CD4-positive, CD25-positive, alpha-beta regulatory T cell (primary cell): ENCODE results near the gene ZMYND12. TPM values are rescaled to one million over a fixed set of nuclear protein-coding genes. Genes with fewer than 3 reads are reported as not detected.

Experiments used
- ATAC-seq, 2 donors: fragments of 150-1000 bp; cut with Tn5 transposase; one replicate each; pipeline ENCODE4 v1.10.0; 2021; ENCODE audit warnings: low read depth in 2 of 2, moderate number of reproducible peaks in 2 of 2, moderate library complexity in 1 of 2
- DNase-seq, 3 donors: peaks; one replicate each; pipeline versions ENCODE4 v3.0.0 to v3.0.0-alpha.2; 2012 to 2022; ENCODE audit warnings: mixed read lengths in 1 of 3
- H3K27ac ChIP-seq: one replicate; pipeline ENCODE4 v1.7.0; 2013; ENCODE audit warnings: mild to moderate bottlenecking, low read length; ENCODE audit not compliant: insufficient read depth, poor library complexity, severe bottlenecking
- H3K27me3 ChIP-seq: one replicate; pipeline ENCODE4 v1.7.0; 2013; ENCODE audit warnings: low read length; ENCODE audit not compliant: control insufficient read depth, insufficient read depth
- H3K36me3 ChIP-seq: one replicate; pipeline ENCODE4 v1.7.0; 2013; ENCODE audit warnings: mild to moderate bottlenecking, low read length, moderate library complexity; ENCODE audit not compliant: control insufficient read depth, insufficient read depth
- H3K4me1 ChIP-seq: 2 replicates; pipeline ENCODE4 v1.7.0; 2013; ENCODE audit warnings: mild to moderate bottlenecking, low read length; ENCODE audit not compliant: insufficient read depth, control insufficient read depth, poor library complexity, severe bottlenecking
- H3K4me3 ChIP-seq: one replicate; pipeline ENCODE4 v1.7.0; 2013; ENCODE audit warnings: low read depth, mild to moderate bottlenecking, low read length, moderate library complexity
- H3K9me3 ChIP-seq, 2 experiments: 1 replicate in 1 of 2; 2 replicates in 1 of 2; pipeline ENCODE4 v1.7.0; 2013; ENCODE audit warnings: low read length in 2 of 2, mild to moderate bottlenecking in 1 of 2, moderate library complexity in 1 of 2; ENCODE audit not compliant: control insufficient read depth in 2 of 2
- H3K27ac Mint-ChIP-seq, 3 donors: one replicate each; pipeline ENCODE4 v1.8.0; 2020 to 2022; ENCODE audit warnings: mild to moderate bottlenecking in 3 of 3, mixed read lengths in 3 of 3, moderate library complexity in 2 of 3
- H3K27me3 Mint-ChIP-seq: one replicate; pipeline ENCODE4 v1.8.0; 2022; ENCODE audit warnings: mild to moderate bottlenecking, mixed read lengths
- H3K36me3 Mint-ChIP-seq: one replicate; pipeline ENCODE4 v1.8.0; 2020; ENCODE audit warnings: mixed read lengths
- H3K4me1 Mint-ChIP-seq, 4 donors: one replicate each; pipeline ENCODE4 v1.8.0; 2020 to 2022; ENCODE audit warnings: mixed read lengths in 4 of 4, mild to moderate bottlenecking in 1 of 4
- H3K4me3 Mint-ChIP-seq, 4 donors: one replicate each; pipeline ENCODE4 v1.8.0; 2020 to 2022; ENCODE audit warnings: mild to moderate bottlenecking in 4 of 4, mixed read lengths in 4 of 4, moderate library complexity in 3 of 4
- H3K9me3 Mint-ChIP-seq, 7 donors: one replicate each; pipeline ENCODE4 v1.8.0; 2020 to 2022; ENCODE audit warnings: mixed read lengths in 7 of 7, mild to moderate bottlenecking in 3 of 7, moderate library complexity in 2 of 7
- polyA plus RNA-seq, 4 donors: library from polyadenylated mRNA; unstranded; fragments of 300-500 nt; fragmentation: Illumina TruSeq; gene quantifications; one replicate each; pipeline ENCODE4 v1.2.3, GENCODE V29; 2021
- total RNA-seq: library from RNA; stranded (reverse); gene quantifications from one replicate; pipeline ENCODE4 v1.2.3, GENCODE V29; 2022

The ZMYND12 gene
- total and polyA plus RNA-seq, 5 donors from 2014 or later: 0.24 to 1.4 (median 0.45) TPM

- no peaks in the 10 kb centered on the region for H3K9me3 Mint-ChIP-seq
- ATAC-seq: no peak
- H3K27me3 Mint-ChIP-seq: peaks cover 28% of the 10 kb centered on the region
- H3K4me3 Mint-ChIP-seq: no peak overlapping the region
- Histone ChIP-seq H3K9me3 (no peaks in the 10 kb centered on the region), H3K4me3 (no peak overlapping the region), H3K27ac (no peak overlapping the region), H3K36me3 (no peaks in the 10 kb centered on the region), H3K27me3 (no peaks in the 10 kb centered on the region), H3K4me1 (no peaks in the 10 kb centered on the region)
- no peak for DNase-seq
- H3K4me1 Mint-ChIP-seq: no peaks in the 10 kb centered on the region
- H3K27ac Mint-ChIP-seq: no peak overlapping the region
- no peaks in the 10 kb centered on the region for H3K36me3 Mint-ChIP-seq
These were observed 21.5 kb downstream of the ZMYND12 start for GRCh38 chr1:42434340-42434739.

DNA sequence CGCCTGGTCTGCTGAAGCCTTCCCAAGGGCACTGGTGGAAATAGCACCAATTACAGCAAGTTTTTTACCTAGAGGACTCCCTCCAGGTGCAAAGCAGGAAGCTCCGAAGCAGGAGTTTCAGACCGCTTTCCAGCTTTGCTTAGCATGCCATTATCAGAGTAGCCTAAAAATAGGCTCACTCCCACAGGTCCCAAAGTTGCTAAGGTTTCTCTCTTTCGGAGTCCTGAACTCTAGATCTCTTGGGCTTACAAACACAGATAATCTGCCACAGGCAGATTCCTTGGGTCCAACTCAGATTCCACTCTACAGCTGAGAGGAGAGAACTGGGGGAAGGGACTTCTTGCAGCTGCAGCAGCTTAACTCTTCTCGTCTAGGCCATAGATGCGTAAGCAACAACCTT lies 22.5 kb downstream of the ZMYND12 start:
- Mint-ChIP-seq H3K4me1 (no peaks in the 10 kb centered on the region), H3K27ac (no peak overlapping the region), H3K36me3 (no peaks in the 10 kb centered on the region), H3K27me3 (peaks cover 24% of the 10 kb centered on the region), H3K9me3 (no peaks in the 10 kb centered on the region), H3K4me3 (no peak overlapping the region)
- Histone ChIP-seq H3K4me1 (no peaks in the 10 kb centered on the region), H3K27ac (no peak overlapping the region), H3K27me3 (no peaks in the 10 kb centered on the region), H3K36me3 (no peaks in the 10 kb centered on the region), H3K4me3 (no peak overlapping the region), H3K9me3 (no peaks in the 10 kb centered on the region)
- DNase-seq (no peak), ATAC-seq (no peak)

GRCh38 chr1:42432714-42433113 lies 23.1 kb downstream of the ZMYND12 start:
- Mint-ChIP-seq H3K4me3 (no peak overlapping the region), H3K36me3 (no peaks in the 10 kb centered on the region), H3K4me1 (no peaks in the 10 kb centered on the region), H3K27ac (no peak overlapping the region), H3K9me3 (no peaks in the 10 kb centered on the region), H3K27me3 (peaks cover 18% of the 10 kb centered on the region)
- no peak overlapping the region for H3K27ac ChIP-seq
- H3K9me3 ChIP-seq: no peaks in the 10 kb centered on the region
- no peaks in the 10 kb centered on the region for H3K36me3 ChIP-seq
- ATAC-seq: no peak
- no peaks in the 10 kb centered on the region for H3K27me3 ChIP-seq
- no peak for DNase-seq
- H3K4me3 ChIP-seq: no peak overlapping the region
- no peaks in the 10 kb centered on the region for H3K4me1 ChIP-seq

DNA sequence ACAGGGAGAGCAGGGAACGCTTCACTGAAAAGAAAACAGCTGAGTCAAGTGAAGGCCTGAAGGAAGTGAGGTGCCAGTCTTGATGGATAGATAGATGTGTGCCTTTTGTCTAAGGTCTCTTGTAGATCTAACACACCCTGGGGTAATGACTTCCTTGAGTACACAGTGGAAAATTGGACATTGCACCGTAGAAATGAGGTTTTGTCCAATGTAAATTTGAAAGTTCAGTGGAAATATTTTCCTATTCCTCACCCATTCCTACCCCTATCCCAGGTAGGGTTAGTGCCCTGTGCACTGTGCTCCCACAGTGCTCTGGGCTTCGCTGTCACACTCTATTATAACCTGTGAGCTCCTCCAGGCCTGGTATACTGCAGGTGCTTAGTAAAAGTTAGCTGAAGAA lies 24.3 kb downstream of the ZMYND12 start:
- Histone ChIP-seq H3K9me3 (no peaks in the 10 kb centered on the region), H3K27ac (no peak overlapping the region), H3K36me3 (no peaks in the 10 kb centered on the region), H3K4me1 (no peaks in the 10 kb centered on the region), H3K27me3 (no peaks in the 10 kb centered on the region), H3K4me3 (no peak overlapping the region)
- H3K36me3 Mint-ChIP-seq: no peaks in the 10 kb centered on the region
- no peak for DNase-seq
- no peaks in the 10 kb centered on the region for H3K4me1 Mint-ChIP-seq
- no peak overlapping the region for H3K4me3 Mint-ChIP-seq
- no peak overlapping the region for H3K27ac Mint-ChIP-seq
- peaks cover 16% of the 10 kb centered on the region for H3K27me3 Mint-ChIP-seq
- ATAC-seq: no peak
- no peaks in the 10 kb centered on the region for H3K9me3 Mint-ChIP-seq

DNA sequence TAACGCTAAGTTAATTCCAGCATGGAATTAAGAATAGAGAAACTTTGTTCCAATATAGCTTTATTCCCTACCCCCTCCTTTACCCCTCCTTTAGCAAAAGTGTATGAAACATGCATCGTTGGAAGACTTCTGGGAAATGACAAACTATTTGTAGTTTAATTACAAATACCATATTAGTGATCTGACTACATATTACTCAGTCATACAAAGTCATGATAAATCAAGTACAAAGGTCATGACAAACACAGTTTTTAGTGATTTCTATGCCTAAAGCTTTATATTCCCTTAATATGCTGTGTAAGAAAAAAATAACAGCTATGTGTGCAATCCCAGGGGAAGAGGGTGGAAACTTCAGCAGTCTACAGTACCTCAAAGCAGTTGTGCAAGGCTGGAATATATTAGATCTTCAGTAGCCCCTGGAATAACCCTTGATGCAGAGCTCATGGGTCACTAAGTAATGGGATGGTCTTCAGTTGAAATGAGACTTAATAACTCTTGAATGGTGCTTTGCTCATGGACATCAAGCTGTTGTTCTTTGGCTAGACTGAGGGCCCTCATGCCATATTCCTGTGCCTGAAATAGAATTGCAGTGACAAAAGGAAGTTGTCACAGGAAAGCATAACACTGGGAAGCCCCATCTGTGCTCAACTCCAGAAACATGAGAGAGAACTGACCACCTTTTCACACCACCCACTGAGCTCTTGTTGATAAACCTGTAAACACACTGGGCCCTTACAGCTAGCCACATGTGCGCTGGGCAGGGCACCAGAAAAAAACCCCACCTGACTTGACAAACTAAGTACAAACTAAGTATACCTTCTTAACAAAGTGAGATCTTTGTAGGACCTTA lies 25.3 kb downstream of the ZMYND12 start:
- no peaks in the 10 kb centered on the region for H3K27me3 ChIP-seq
- Mint-ChIP-seq H3K4me3 (no peak overlapping the region), H3K27me3 (peaks cover 8% of the 10 kb centered on the region), H3K4me1 (no peaks in the 10 kb centered on the region), H3K9me3 (peaks cover 0 to 2% (median 0%) of the 10 kb centered on the region in 7 donors), H3K27ac (no peak overlapping the region), H3K36me3 (no peaks in the 10 kb centered on the region)
- ATAC-seq (no peak), DNase-seq (no peak)
- no peaks in the 10 kb centered on the region for H3K36me3 ChIP-seq
- H3K27ac ChIP-seq: no peak overlapping the region
- H3K4me3 ChIP-seq: no peak overlapping the region
- no peaks in the 10 kb centered on the region for H3K9me3 ChIP-seq
- no peaks in the 10 kb centered on the region for H3K4me1 ChIP-seq

- DNase-seq (no peak), ATAC-seq (no peak)
- no peaks in the 10 kb centered on the region for H3K36me3 Mint-ChIP-seq
- no peaks in the 10 kb centered on the region for H3K27me3 ChIP-seq
- H3K4me3 ChIP-seq: no peak overlapping the region
- H3K4me3 Mint-ChIP-seq: no peak overlapping the region
- no peak overlapping the region for H3K27ac Mint-ChIP-seq
- no peaks in the 10 kb centered on the region for H3K4me1 ChIP-seq
- no peaks in the 10 kb centered on the region for H3K4me1 Mint-ChIP-seq
- H3K9me3 ChIP-seq: no peaks in the 10 kb centered on the region
- peaks cover 0 to 2% (median 0%) of the 10 kb centered on the region in 7 donors for H3K9me3 Mint-ChIP-seq
- no peak overlapping the region for H3K27ac ChIP-seq
- peaks cover 9% of the 10 kb centered on the region for H3K27me3 Mint-ChIP-seq
- no peaks in the 10 kb centered on the region for H3K36me3 ChIP-seq
These were observed 26.2 kb downstream of the ZMYND12 start for GRCh38 chr1:42429603-42430002.

DNA sequence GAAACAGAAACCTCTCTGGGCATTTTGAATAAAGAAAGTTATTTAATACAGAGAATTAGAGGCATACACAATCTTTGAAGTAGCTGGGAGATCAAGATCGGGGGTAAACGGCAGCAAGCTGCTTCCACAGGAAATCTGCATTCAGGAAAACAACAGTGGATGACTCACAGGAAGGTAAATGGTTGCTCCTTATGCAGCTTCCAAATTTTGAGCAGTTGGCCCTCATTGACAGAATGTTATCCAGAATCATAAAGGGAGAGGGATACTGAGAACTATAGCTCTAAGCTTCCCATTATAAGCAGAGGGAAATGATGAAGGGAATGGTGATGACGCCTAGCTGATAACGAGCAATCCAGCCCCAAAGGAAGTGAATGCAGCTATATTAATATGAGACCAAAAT lies 28.6 kb downstream of the ZMYND12 start:
- Histone ChIP-seq H3K36me3 (no peaks in the 10 kb centered on the region), H3K4me1 (no peaks in the 10 kb centered on the region), H3K27ac (no peak overlapping the region), H3K4me3 (no peak overlapping the region), H3K27me3 (peaks cover 3% of the 10 kb centered on the region), H3K9me3 (no peaks in the 10 kb centered on the region)
- H3K27ac Mint-ChIP-seq: no peak overlapping the region
- H3K9me3 Mint-ChIP-seq: peaks cover 0 to 2% (median 0%) of the 10 kb centered on the region in 7 donors
- no peaks in the 10 kb centered on the region for H3K36me3 Mint-ChIP-seq
- DNase-seq (no peak), ATAC-seq (no peak)
- no peaks in the 10 kb centered on the region for H3K4me1 Mint-ChIP-seq
- H3K27me3 Mint-ChIP-seq: peaks cover 13% of the 10 kb centered on the region
- no peak overlapping the region for H3K4me3 Mint-ChIP-seq

DNA sequence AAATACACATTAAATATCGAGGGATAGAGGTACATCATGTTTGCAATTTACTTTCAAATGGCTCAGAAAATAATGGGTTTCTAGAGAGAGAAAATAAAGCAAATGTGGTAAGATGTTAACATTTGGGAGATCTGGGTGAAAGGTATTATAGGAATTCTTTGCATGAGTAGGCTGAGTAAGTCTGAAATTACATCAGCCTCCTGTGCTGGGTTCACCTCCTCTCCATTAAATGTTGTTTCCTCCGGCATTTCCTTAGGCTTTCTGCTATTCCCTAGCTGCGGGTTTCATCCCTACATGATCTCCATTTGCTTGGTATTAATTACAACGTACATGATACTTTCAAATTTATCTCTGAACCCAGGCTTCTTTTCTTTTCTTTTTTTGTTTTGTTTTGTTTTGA lies 31.6 kb downstream of the ZMYND12 start:
- Histone ChIP-seq H3K27me3 (peaks cover 3% of the 10 kb centered on the region), H3K9me3 (no peaks in the 10 kb centered on the region), H3K4me3 (no peak overlapping the region), H3K4me1 (no peaks in the 10 kb centered on the region), H3K27ac (no peak overlapping the region), H3K36me3 (no peaks in the 10 kb centered on the region)
- peaks cover 0 to 2% (median 0%) of the 10 kb centered on the region in 7 donors for H3K9me3 Mint-ChIP-seq
- no peak overlapping the region for H3K27ac Mint-ChIP-seq
- H3K27me3 Mint-ChIP-seq: peaks cover 18% of the 10 kb centered on the region
- DNase-seq (no peak), ATAC-seq (no peak)
- no peaks in the 10 kb centered on the region for H3K4me1 Mint-ChIP-seq
- no peaks in the 10 kb centered on the region for H3K36me3 Mint-ChIP-seq
- no peak overlapping the region for H3K4me3 Mint-ChIP-seq
